ENCODE data around the gene TBCD. TPM values are rescaled to one million over a fixed set of nuclear protein-coding genes. Genes with fewer than 3 reads are reported as not detected.
"Not testable (repeated sequence)": the region's sequence is repeated elsewhere in the genome, so short reads cannot be mapped to it uniquely, and the experiment has no call there.

The TBCD gene
- total and polyA plus RNA-seq, 12 donors: 41.3 to 107 (median 52.4) TPM

GRCh38 chr17:82949984-82950383, 198.1 kb downstream of the TBCD start:
- no peak for DNase-seq
- H3K27me3 ChIP-seq: no peaks in the 10 kb centered on the region
- WGBS, 2 donors: 97 to 98% methylated on average over 10 of the region's 10 CpGs
- H3K36me3 ChIP-seq: peaks cover 0 to 24% (median 2%) of the 10 kb centered on the region in 9 donors
- H3K9me3 ChIP-seq: peaks cover 0 to 86% (median 16%) of the 10 kb centered on the region in 11 donors
- H3K4me1 ChIP-seq: no peaks in the 10 kb centered on the region
- intact Hi-C loops (cut with DNase I): no loop called here
- H3K27ac ChIP-seq: no peak overlapping the region
- no peak overlapping the region for H3K4me3 ChIP-seq
- ATAC-seq: no peak
- no peak for TF ChIP-seq CTCF (IDR thresholded peaks at IDR 0.05)

GRCh38 chr17:82950525-82951102, 198.7 kb downstream of the TBCD start:
- H3K4me3 ChIP-seq: no peak overlapping the region
- H3K27me3 ChIP-seq: no peaks in the 10 kb centered on the region
- no peak for ATAC-seq
- 92% methylated on average over 18 of the region's 18 CpGs for WGBS, 2 donors
- peaks cover 0 to 86% (median 13%) of the 10 kb centered on the region in 11 donors for H3K9me3 ChIP-seq
- no peak for DNase-seq
- H3K27ac ChIP-seq: no peak overlapping the region
- intact Hi-C loops (cut with DNase I): no loop called here
- TF ChIP-seq CTCF (IDR thresholded peaks at IDR 0.05): no peak
- H3K4me1 ChIP-seq: no peaks in the 10 kb centered on the region
- H3K36me3 ChIP-seq: peaks cover 0 to 18% (median 0%) of the 10 kb centered on the region in 9 donors

- peaks cover 0 to 77% (median 6%) of the 10 kb centered on the region in 11 donors for H3K9me3 ChIP-seq
- WGBS, 2 donors: 97% methylated on average over 13 of the region's 13 CpGs
- no peaks in the 10 kb centered on the region for H3K4me1 ChIP-seq
- ATAC-seq (no peak), DNase-seq (no peak)
- H3K27me3 ChIP-seq: no peaks in the 10 kb centered on the region
- H3K36me3 ChIP-seq: peaks cover 0 to 18% (median 0%) of the 10 kb centered on the region in 9 donors
- no peak overlapping the region for H3K4me3 ChIP-seq
- no peak for TF ChIP-seq CTCF (IDR thresholded peaks at IDR 0.05)
- intact Hi-C loops (cut with DNase I): no loop called here
- no peak overlapping the region for H3K27ac ChIP-seq
These were observed 200.2 kb downstream of the TBCD start for GRCh38 chr17:82952019-82952418.

GRCh38 chr17:82955106-82955505, 203.2 kb downstream of the TBCD start:
- H3K27me3 ChIP-seq; ATAC-seq; intact Hi-C loops (cut with DNase I); DNase-seq; H3K4me1 ChIP-seq; H3K27ac ChIP-seq; H3K4me3 ChIP-seq: not testable (repeated sequence)
- H3K36me3 ChIP-seq: peaks cover 0 to 20% (median 0%) of the 10 kb centered on the region in 9 donors
- H3K9me3 ChIP-seq: peaks cover 0 to 57% (median 6%) of the 10 kb centered on the region in 11 donors
- 92% methylated on average over 3 of the region's 3 CpGs for WGBS, 2 donors

- H3K4me1 ChIP-seq; H3K27me3 ChIP-seq; ATAC-seq; DNase-seq; intact Hi-C loops (cut with DNase I); H3K27ac ChIP-seq; H3K4me3 ChIP-seq: not testable (repeated sequence)
- peaks cover 0 to 20% (median 0%) of the 10 kb centered on the region in 9 donors for H3K36me3 ChIP-seq
- WGBS, 2 donors: 96 to 97% methylated on average over 3 to 4 of the region's 4 CpGs
- H3K9me3 ChIP-seq: peaks cover 0 to 54% (median 6%) of the 10 kb centered on the region in 11 donors
These were observed 203.8 kb downstream of the TBCD start for GRCh38 chr17:82955627-82956026.
